ENCODE data around the gene UBE2G1. TPM values are rescaled to one million over a fixed set of nuclear protein-coding genes. Genes with fewer than 3 reads are reported as not detected.

UBE2G1 gene
- total and polyA plus RNA-seq, 2 of the 8 experiments (the other 6 are each of a cell fraction or from before 2014, with no cell fraction given) = 73.9 to 170 TPM

GRCh38 chr17:4269915-4270314, 96.6 kb downstream of the UBE2G1 start (continued):
- TF ChIP-seq CTBP2 (IDR thresholded peaks at IDR 0.05; ENCODE audit: borderline replicate concordance, insufficient read depth, insufficient read length, low read length) (no peak), GABPA (IDR thresholded peaks at IDR 0.05; ENCODE audit: borderline replicate concordance, insufficient read depth, low read length) (no peak), POLR2A (IDR thresholded peaks at IDR 0.05; ENCODE audit: control extremely low read depth in 1 of 2, low read depth in 2 of 2, low read length in 2 of 2) (no peak), KDM5A (IDR thresholded peaks at IDR 0.05; ENCODE audit: low read length) (no peak), SIRT6 (IDR thresholded peaks at IDR 0.05; ENCODE audit: low read length) (no peak), HDAC6 (IDR thresholded peaks at IDR 0.05; ENCODE audit: low read depth, low read length) (no peak), CHD7 (IDR thresholded peaks at IDR 0.05; ENCODE audit: insufficient replicate concordance, low read length) (no peak)

Measured in H1 (cell line).